CD4-positive, alpha-beta T cell treated with Interferon gamma for 1 hour (primary cell): Measurements from ENCODE around the gene MMP25.
"Not testable (repeated sequence)": the region's sequence is repeated elsewhere in the genome, so short reads cannot be mapped to it uniquely, and the experiment has no call there.

Experiments
- DNase-seq: peaks from one replicate; pipeline ENCODE4 v3.0.0-alpha.2; 2020

MMP25 gene

GRCh38 chr16:3074860-3075522 is 28.6 kb downstream of the MMP25 start:
- DNase-seq, result peak; percentile 82

GRCh38 chr16:3075523-3075915 is 29.2 kb downstream of the MMP25 start:
- DNase-seq, result no peak

GRCh38 chr16:3075946-3076345 is 29.6 kb downstream of the MMP25 start:
- not testable (repeated sequence) for DNase-seq

- DNase-seq, result no peak
Observed at GRCh38 chr16:3076577-3076976, 30.2 kb downstream of the MMP25 start.

- DNase-seq, result no peak
Observed at GRCh38 chr16:3080024-3080423, 33.7 kb downstream of the MMP25 start.

- DNase-seq, result not testable (repeated sequence)
Observed at GRCh38 chr16:3081957-3082356, 35.6 kb downstream of the MMP25 start.

GRCh38 chr16:3083408-3083807 is 37.0 kb downstream of the MMP25 start:
- not testable (repeated sequence) for DNase-seq

GRCh38 chr16:3084491-3084890 is 38.1 kb downstream of the MMP25 start:
- no peak for DNase-seq

DNA sequence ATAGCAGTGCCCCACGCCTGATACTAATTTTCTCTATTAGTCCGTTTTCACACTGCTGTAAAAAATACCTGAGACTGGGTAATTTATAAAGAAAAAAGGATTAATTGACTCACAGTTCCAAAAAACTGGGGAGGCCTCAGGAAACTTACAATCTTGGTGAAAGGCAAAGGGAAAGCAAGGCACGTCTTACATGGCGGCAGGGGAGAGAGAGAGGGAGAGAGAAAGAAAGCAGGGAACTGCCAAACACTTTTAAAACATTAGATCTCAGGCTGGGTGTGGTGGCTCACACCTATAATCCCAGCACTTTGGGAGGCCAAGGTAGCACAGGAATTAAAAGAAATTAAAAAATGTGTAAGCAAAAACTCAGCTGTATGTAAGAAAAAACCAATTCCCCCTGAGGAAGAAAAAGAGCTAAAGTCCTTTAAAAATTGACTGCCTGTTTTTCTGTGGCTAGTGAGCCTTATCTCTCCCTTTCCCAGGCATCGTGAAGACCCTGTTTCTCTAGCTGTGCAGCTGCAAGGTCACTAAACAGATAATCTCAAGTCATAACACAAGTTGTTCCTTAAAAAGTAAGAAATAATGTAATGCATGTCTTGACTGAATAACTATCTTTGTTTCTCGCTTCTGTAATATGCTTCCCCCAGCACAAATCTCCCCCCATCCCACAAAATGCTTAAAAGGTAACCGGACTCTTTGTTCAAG is 38.8 kb downstream of the MMP25 start:
- DNase-seq, result no peak

- no peak for DNase-seq
Observed at GRCh38 chr16:3085868-3086595, 39.7 kb downstream of the MMP25 start.

GRCh38 chr16:3086596-3087242 is 40.4 kb downstream of the MMP25 start:
- DNase-seq, result no peak

GRCh38 chr16:3087243-3088235 is 41.2 kb downstream of the MMP25 start:
- DNase-seq, result no peak

- DNase-seq, result no peak
Observed at GRCh38 chr16:3088450-3088849, 42.1 kb downstream of the MMP25 start.

- no peak for DNase-seq
Observed at GRCh38 chr16:3088925-3089716, 42.8 kb downstream of the MMP25 start.

- no peak for DNase-seq
Observed at GRCh38 chr16:3089717-3090592, 43.6 kb downstream of the MMP25 start.

DNA sequence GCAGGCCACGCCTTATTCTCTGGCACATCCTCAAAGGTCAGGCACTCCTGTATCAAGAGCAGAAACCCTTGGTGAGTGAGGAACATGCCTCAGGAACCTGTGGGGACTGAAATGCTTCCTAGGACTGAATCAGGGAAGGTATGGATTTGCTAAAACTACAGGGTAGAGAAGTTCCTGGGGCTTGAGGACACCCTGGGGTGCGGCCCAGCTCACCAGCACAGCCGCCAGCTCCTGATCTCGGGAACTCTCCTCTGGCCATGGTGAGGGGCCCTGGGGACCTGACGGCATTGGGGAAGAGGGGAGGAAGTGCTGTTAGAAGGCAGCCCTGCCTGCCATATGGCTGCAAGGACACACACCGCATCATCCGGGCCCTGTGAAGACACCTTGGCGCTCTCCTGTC is 45.2 kb downstream of the MMP25 start:
- no peak for DNase-seq

- no peak for DNase-seq
Observed at GRCh38 chr16:3092501-3092941, 46.2 kb downstream of the MMP25 start.

DNA sequence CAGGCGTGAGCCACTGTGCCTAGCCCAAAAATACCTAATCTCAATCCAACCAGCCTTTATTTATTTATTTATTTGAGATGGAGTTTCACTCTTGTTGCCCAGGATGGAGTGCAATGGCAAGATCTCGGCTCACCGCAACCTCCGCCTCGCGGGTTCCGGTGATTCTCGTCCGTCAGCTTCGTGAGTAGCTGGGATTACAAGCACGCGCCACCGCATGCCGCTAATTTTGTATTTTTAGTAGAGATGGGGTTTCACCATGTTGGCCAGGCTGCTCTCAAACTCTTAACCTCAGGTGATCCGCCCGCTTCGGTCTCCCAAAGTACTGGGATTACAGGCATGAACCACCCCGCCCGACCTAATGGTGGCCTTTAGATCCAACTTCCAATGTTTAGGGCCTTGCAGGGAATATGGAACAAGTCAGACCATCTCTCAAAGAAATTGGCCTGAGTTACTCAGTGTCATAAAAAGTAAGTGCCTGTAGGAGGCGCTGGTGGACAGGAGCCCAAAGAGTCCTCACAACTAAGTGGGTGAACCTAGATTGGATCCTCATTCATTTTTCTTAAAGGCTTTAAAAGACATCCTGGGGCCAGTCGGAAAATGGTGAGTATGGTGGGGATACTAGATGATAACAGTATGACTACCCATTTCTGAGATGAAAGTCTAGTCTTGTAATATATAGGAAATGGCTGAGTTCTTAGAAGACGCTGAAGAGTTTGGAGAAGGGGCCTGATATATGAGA is 48.1 kb downstream of the MMP25 start:
- peak; percentile 38 for DNase-seq

DNA sequence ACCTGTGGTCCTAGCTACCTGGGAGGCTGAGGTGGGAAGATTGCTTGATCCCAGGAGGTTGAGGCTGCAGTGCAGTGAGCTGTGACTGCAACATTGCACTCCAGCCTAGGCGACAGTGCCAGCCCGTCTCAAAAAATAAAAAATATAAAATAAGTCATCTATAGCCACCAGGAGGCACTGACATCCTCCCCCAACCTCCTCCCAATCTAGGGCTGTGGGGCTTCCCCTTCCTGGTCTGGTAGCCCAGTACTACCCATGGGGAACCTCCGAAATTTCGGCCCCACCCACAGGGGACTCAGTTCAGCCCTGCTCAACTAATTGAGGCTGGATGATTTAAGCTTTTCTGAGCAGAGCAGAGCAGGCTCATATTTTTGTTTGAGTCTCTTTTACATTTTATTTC is 49.5 kb downstream of the MMP25 start:
- DNase-seq, result peak; percentile 80
